Heart left ventricle (tissue), 16 donors: ENCODE results near the gene NXPH4. TPM values are rescaled to one million over a fixed set of nuclear protein-coding genes. Genes with fewer than 3 reads are reported as not detected.
A peak's percentile ranks its signal among the peaks of the same experiment; 100 is the strongest.

Experiments used
- ATAC-seq, 4 donors: fragments of 200-7000 bp; cut with Tn5 transposase; one replicate each; pipeline ENCODE4 v1.9.1; 2020 to 2022; ENCODE audit warnings: moderate library complexity in 4 of 4, mild to moderate bottlenecking in 3 of 4, moderate number of reproducible peaks in 1 of 4
- DNase-seq, 5 donors: peaks; one replicate each; pipeline ENCODE4 v3.0.0-alpha.2; 2020
- H3K27ac ChIP-seq, 12 donors: fragments of 200-600 bp; sonication (generic) in 4 of 12; one replicate each; pipeline versions ENCODE4 v1.5.0 to v1.8.0; 2016 to 2022; ENCODE audit warnings: mild to moderate bottlenecking in 2 of 12
- H3K27me3 ChIP-seq, 9 donors: fragments of 200-600 bp; sonication (generic) in 2 of 9; one replicate each; pipeline versions ENCODE4 v1.5.1 to v1.8.0; 2016 to 2022; ENCODE audit warnings: mild to moderate bottlenecking in 3 of 9
- H3K36me3 ChIP-seq, 9 donors: fragments of 200-600 bp; sonication (generic) in 2 of 9; one replicate each; pipeline versions ENCODE4 v1.5.0 to v1.8.0; 2018 to 2022; ENCODE audit warnings: mild to moderate bottlenecking in 2 of 9
- H3K4me1 ChIP-seq, 12 donors: fragments of 200-600 bp; sonication (generic) in 4 of 12; one replicate each; pipeline versions ENCODE4 v1.5.0 to v1.8.0; 2016 to 2022; ENCODE audit warnings: mild to moderate bottlenecking in 3 of 12
- H3K4me3 ChIP-seq, 12 donors: fragments of 200-600 bp; sonication (generic) in 4 of 12; one replicate each; pipeline versions ENCODE4 v1.5.0 to v1.8.0; 2017 to 2022; ENCODE audit warnings: mild to moderate bottlenecking in 9 of 12, moderate library complexity in 4 of 12
- H3K9me3 ChIP-seq, 12 donors: fragments of 200-600 bp; sonication (generic) in 4 of 12; one replicate each; pipeline versions ENCODE4 v1.5.0 to v1.8.0; 2016 to 2022; ENCODE audit warnings: mild to moderate bottlenecking in 1 of 12
- CTCF ChIP-seq, 12 donors: fragments of 200-600 bp; sonication (generic) in 4 of 12; IDR thresholded peaks; one replicate each; pipeline versions ENCODE4 v1.5.0 to v1.8.0; 2018 to 2022; ENCODE audit warnings: antibody characterized with exemption in 12 of 12, mild to moderate bottlenecking in 5 of 12
- POLR2A ChIP-seq, 2 donors: fragments of 450-650 bp; IDR thresholded peaks; one replicate each; pipeline ENCODE4 v1.6.1; 2017; ENCODE audit warnings: antibody characterized with exemption in 2 of 2, mild to moderate bottlenecking in 2 of 2, moderate library complexity in 2 of 2
- WGBS, 4 donors: extraction: QIAGEN DNeasy Blood & Tissue Kit in 2 of 4; methylation state at CpG; one replicate each; pipeline versions ENCODE4 v1.1.5 to v1.1.7; 2013 to 2018; 5-methylcytosine and 5-hydroxymethylcytosine counted together
- intact Hi-C, 10 donors: fragments of 100-400 bp; cut with DNase I; formaldehyde crosslinking; loops; one replicate each; pipeline versions ENCODE4 v1.11.1 to v1.14.2; 2022
- polyA plus RNA-seq, 2 donors: library from polyadenylated mRNA; stranded (reverse); fragments of 200-250 nt; gene quantifications; one replicate each; pipeline ENCODE4 v1.2.3, GENCODE V29; 2013
- total RNA-seq, 9 donors: library from RNA; depleted of rRNA in 2 of 9; stranded (reverse); fragments of >200 nt in 2 of 9; fragmentation: NEBNext Ultra II Directional in 3 of 9; extraction: Animal tissue kit (Norgen Biotek cat#: 25700) in 3 of 9; gene quantifications; one replicate each; pipeline versions ENCODE4 v1.1.0 to v1.2.4, GENCODE V29; 2016 to 2023
- donor health status: ischemic (EF 13 %, LVEDD 7.1; RV severe dilation, severe dysfunction).
- donor health status: healthy with polysubstance abuse.
- donor health status: DM: no; HTN: yes; CAD: no.
- donor health status: DM: no; HTN: no; CAD: no.
- donor health status: ischemic (EF 25% LVEDD 6.9; RV normal size, moderate dysfunction).
- donor health status: ischemic (EF 25% LVEDD 5.7; RV mildly dilated, moderate dysfunction).
- donor health status: healthy.
- donor health status: DM: yes; HTN: yes; CAD: no.
- donor health status: ischemic (EF 35%, LVEDD 5.7; RV mildly dilated, moderate dysfunction).
- donor health status: nonischemic (EF 11% LVEDD 7.7; RV severe dilation, severe dysfunction).
- donor health status: DM: yes; HTN: yes; CAD: no.
- donor health status: PGD.
- donor health status: ischemic (EF 29% LVEDD 5.4; RV normal size, mild dysfunction).
- donor health status: nonischemic (EF 23%, LVEDD 6.1; RV moderate dilation, normal function).

Gene NXPH4
- total and polyA plus RNA-seq, 11 donors, result 1.3 to 8.0 (median 3.0) TPM

GRCh38 chr12:57223191-57224165 lies 6.9 kb downstream of the NXPH4 start:
- no peak for TF ChIP-seq POLR2A (IDR thresholded peaks at IDR 0.05)
- no peak for TF ChIP-seq CTCF (IDR thresholded peaks at IDR 0.05)
- Histone ChIP-seq H3K4me1 (peaks cover 0 to 28% (median 6%) of the 10 kb centered on the region in 12 donors), H3K27me3 (peaks cover 33 to 89% (median 82%) of the 10 kb centered on the region in 9 donors), H3K9me3 (no peaks in the 10 kb centered on the region), H3K36me3 (no peaks in the 10 kb centered on the region), H3K27ac (no peak overlapping the region), H3K4me3 (no peak overlapping the region)
- ATAC-seq (no peak), DNase-seq (no peak)
- WGBS, 4 donors, result 58 to 70% (median 66%) methylated on average over 22 of the region's 22 CpGs
- intact Hi-C loops, result no loop called here

DNA sequence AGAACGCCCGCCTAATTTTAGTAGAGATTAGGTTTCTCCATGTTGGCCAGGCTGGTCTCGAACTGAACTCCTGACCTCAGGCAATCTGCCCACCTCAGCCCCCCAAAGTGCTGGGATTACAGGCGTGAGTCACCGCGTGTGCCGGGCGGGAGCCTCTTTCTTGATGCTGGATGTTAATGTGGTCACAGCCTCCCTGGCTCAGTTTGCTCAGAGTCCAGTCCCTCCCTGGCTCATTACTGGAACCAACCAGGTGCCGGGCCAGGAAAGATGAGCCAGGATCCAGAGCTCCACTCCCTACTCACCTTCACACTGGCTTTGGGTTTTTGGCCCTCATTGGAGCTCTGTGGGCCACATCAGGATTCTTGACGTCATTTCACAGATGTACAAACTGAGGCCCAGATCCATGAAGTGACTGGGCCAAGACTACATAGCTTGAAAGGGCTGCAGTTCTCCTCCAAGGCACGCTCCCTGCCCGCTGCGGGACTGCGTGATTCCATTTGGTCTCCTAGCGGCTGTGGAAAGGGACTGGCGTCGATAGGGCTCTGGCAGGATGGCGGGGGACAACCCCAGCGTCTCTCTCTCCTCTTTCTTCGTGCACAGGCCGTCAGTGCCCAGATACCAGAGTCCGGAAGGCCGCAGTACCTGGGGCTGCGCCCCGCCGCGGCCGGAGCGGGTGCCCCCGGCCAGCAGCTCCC lies 7.8 kb downstream of the NXPH4 start:
- Histone ChIP-seq H3K4me3 (peak overlapping the region in 2 of 12 donors; percentile 9 to 34), H3K27me3 (peaks cover 33 to 80% (median 73%) of the 10 kb centered on the region in 9 donors)

GRCh38 chr12:57224973-57225679 lies 8.5 kb downstream of the NXPH4 start:
- Histone ChIP-seq H3K27ac (no peak overlapping the region), H3K9me3 (no peaks in the 10 kb centered on the region), H3K27me3 (peaks cover 28 to 73% (median 66%) of the 10 kb centered on the region in 9 donors), H3K36me3 (no peaks in the 10 kb centered on the region), H3K4me1 (peaks cover 0 to 42% (median 14%) of the 10 kb centered on the region in 12 donors), H3K4me3 (peak overlapping the region in 2 of 12 donors; percentile 9 to 34)
- intact Hi-C loops, result no loop called here
- peak in 2 of 4 donors; percentile 32 to 34 for ATAC-seq
- TF ChIP-seq CTCF (IDR thresholded peaks at IDR 0.05), result peak; percentile 33 to 69 (median 48)
- TF ChIP-seq POLR2A (IDR thresholded peaks at IDR 0.05), result no peak
- DNase-seq, result peak in 1 of 5 donors; percentile 47
- 7 to 18% (median 16%) methylated on average over 15 to 61 of the region's 61 CpGs for WGBS, 4 donors

More for the DNA sequence above, 7.8 kb downstream of the NXPH4 start:
- intact Hi-C loops, result no loop called here
- no peak overlapping the region for H3K27ac ChIP-seq
- no peak for DNase-seq
- no peaks in the 10 kb centered on the region for H3K36me3 ChIP-seq
- H3K9me3 ChIP-seq, result no peaks in the 10 kb centered on the region
- H3K4me1 ChIP-seq, result peaks cover 0 to 37% (median 11%) of the 10 kb centered on the region in 12 donors
- no peak for TF ChIP-seq CTCF (IDR thresholded peaks at IDR 0.05)
- TF ChIP-seq POLR2A (IDR thresholded peaks at IDR 0.05), result no peak
- ATAC-seq, result no peak
- WGBS, 4 donors, result 44 to 77% (median 62%) methylated on average over 10 to 30 of the region's 30 CpGs
